WTC11 (cell line): ENCODE data around the gene TMEM50B. TPM values are rescaled to one million over a fixed set of nuclear protein-coding genes. Genes with fewer than 3 reads are reported as not detected.
A peak's percentile ranks its signal among the peaks of the same experiment; 100 is the strongest.

ENCODE experiments used
- ATAC-seq: fragments of 200-7000 bp; cut with Tn5 transposase; 2 replicates; pipeline ENCODE4 v1.10.0; 2021; ENCODE audit warnings: mild to moderate bottlenecking, moderate library complexity
- CTCF ChIA-PET: fragments of 300-600 bp; sonication (Branson Sonifier 250); formaldehyde crosslinking; loops from one replicate; lab custom pipeline; 2021; ENCODE audit warnings: antibody characterized with exemption; lab: Charles Lee
- POLR2A ChIA-PET: fragments of 350-600 bp; sonication (Branson Sonifier 250); formaldehyde crosslinking; loops from one replicate; lab custom pipeline; 2021; ENCODE audit warnings: antibody characterized with exemption; lab: Charles Lee
- DNase-seq: peaks from one replicate; pipeline ENCODE4 v3.0.0; 2021; ENCODE audit warnings: low spot score
- H3K27ac Mint-ChIP-seq: 2 replicates; pipeline ENCODE4 v1.8.0; 2021; ENCODE audit warnings: mixed read lengths
- H3K27me3 Mint-ChIP-seq: 2 replicates; pipeline ENCODE4 v1.8.0; 2021; ENCODE audit warnings: low read depth, mild to moderate bottlenecking, moderate library complexity, mixed read lengths
- H3K36me3 Mint-ChIP-seq: 2 replicates; pipeline ENCODE4 v1.8.0; 2021; ENCODE audit warnings: mixed read lengths
- H3K4me1 Mint-ChIP-seq: 2 replicates; pipeline ENCODE4 v1.8.0; 2022; ENCODE audit warnings: mixed read lengths
- H3K4me3 Mint-ChIP-seq: 2 replicates; pipeline ENCODE4 v1.8.0; 2021; ENCODE audit warnings: mild to moderate bottlenecking, moderate library complexity, mixed read lengths
- H3K9me3 Mint-ChIP-seq: 2 replicates; pipeline ENCODE4 v1.8.0; 2021; ENCODE audit warnings: mixed read lengths
- CBFB ChIP-seq: sonication (generic); formaldehyde crosslinking; IDR thresholded peaks from 2 replicates; pipeline ENCODE4 v1.8.1; 2022; ENCODE audit warnings: mild to moderate bottlenecking, low read depth, missing genetic modification reagents
- GRHL2 ChIP-seq: fragments of 250-450 bp; sonication (Bioruptor Pico); IDR thresholded peaks from 2 replicates; pipeline ENCODE4 v1.8.0; 2022; ENCODE audit warnings: mild to moderate bottlenecking, moderate library complexity; ENCODE audit not compliant: insufficient replicate concordance, severe bottlenecking
- JUN ChIP-seq: sonication (generic); formaldehyde crosslinking; IDR thresholded peaks from 2 replicates; pipeline ENCODE4 v1.8.0; 2023; ENCODE audit warnings: mild to moderate bottlenecking, missing genetic modification reagents
- MXD4 ChIP-seq: fragments of 250-450 bp; sonication (Bioruptor Pico); IDR thresholded peaks from 2 replicates; pipeline ENCODE4 v1.8.0; 2021; ENCODE audit warnings: mild to moderate bottlenecking, moderate library complexity, borderline replicate concordance
- MYBL2 ChIP-seq: sonication (generic); formaldehyde crosslinking; IDR thresholded peaks from 2 replicates; pipeline ENCODE4 v1.8.1; 2023; ENCODE audit warnings: mild to moderate bottlenecking, moderate library complexity, missing genetic modification reagents
- NFE2L1 ChIP-seq: sonication (generic); formaldehyde crosslinking; IDR thresholded peaks from 2 replicates; pipeline ENCODE4 v1.8.1; 2023; ENCODE audit warnings: missing genetic modification reagents
- NFYB ChIP-seq: sonication (generic); formaldehyde crosslinking; conservative IDR thresholded peaks from 2 replicates; pipeline ENCODE4 v1.8.0; 2022; ENCODE audit warnings: low read depth, missing genetic modification reagents
- RELA ChIP-seq: sonication (generic); formaldehyde crosslinking; IDR thresholded peaks from 2 replicates; pipeline ENCODE4 v1.8.1; 2022; ENCODE audit warnings: missing genetic modification reagents, mild to moderate bottlenecking, borderline replicate concordance
- RORB ChIP-seq: fragments of 250-450 bp; sonication (Bioruptor Pico); IDR thresholded peaks from 2 replicates; pipeline ENCODE4 v1.9.0; 2021; ENCODE audit warnings: mild to moderate bottlenecking
- TEAD4 ChIP-seq: sonication (generic); formaldehyde crosslinking; IDR thresholded peaks from 2 replicates; pipeline ENCODE4 v1.8.0; 2022; ENCODE audit warnings: mild to moderate bottlenecking, missing genetic modification reagents
- ZNF263 ChIP-seq: sonication (generic); formaldehyde crosslinking; IDR thresholded peaks from 2 replicates; pipeline ENCODE4 v1.8.1; 2022; ENCODE audit warnings: low read depth, mild to moderate bottlenecking, moderate library complexity, missing genetic modification reagents
- ZNF423 ChIP-seq: fragments of 250-450 bp; sonication (Bioruptor Pico); IDR thresholded peaks from 2 replicates; pipeline ENCODE4 v2.1.2; 2022; ENCODE audit warnings: mild to moderate bottlenecking, moderate library complexity
- total RNA-seq: library from RNA; stranded (reverse); gene quantifications from 3 replicates; pipeline ENCODE4 v1.2.3, GENCODE V29; 2021
- TF ChIP-seq, protein P1 (sequence below): sonication (generic); formaldehyde crosslinking; IDR thresholded peaks from 2 replicates; pipeline ENCODE4 v1.8.1; 2023; ENCODE audit warnings: mild to moderate bottlenecking, moderate library complexity, missing genetic modification reagents
- TF ChIP-seq, protein P2 (sequence below): fragments of 250-450 bp; sonication (Bioruptor Pico); IDR thresholded peaks from 2 replicates; pipeline ENCODE4 v1.9.0; 2021; ENCODE audit warnings: mild to moderate bottlenecking
- TF ChIP-seq, protein P3 (sequence below): sonication (generic); formaldehyde crosslinking; IDR thresholded peaks from 2 replicates; pipeline ENCODE4 v1.8.1; 2022; ENCODE audit warnings: low read depth, mild to moderate bottlenecking, moderate library complexity, missing genetic modification reagents, borderline replicate concordance
- TF ChIP-seq, protein P4 (sequence below): sonication (generic); formaldehyde crosslinking; IDR thresholded peaks from 2 replicates; pipeline ENCODE4 v1.8.0; 2023; ENCODE audit warnings: missing genetic modification reagents, mild to moderate bottlenecking, borderline replicate concordance
- TF ChIP-seq, protein P5 (sequence below): fragments of 250-450 bp; sonication (Bioruptor Pico); IDR thresholded peaks from 2 replicates; pipeline ENCODE4 v1.9.0; 2021; ENCODE audit warnings: moderate library complexity, mild to moderate bottlenecking, inconsistent platforms, borderline replicate concordance
- TF ChIP-seq, protein P6 (sequence below): fragments of 250-450 bp; sonication (Bioruptor Pico); IDR thresholded peaks from 2 replicates; pipeline ENCODE4 v2.1.2; 2022; ENCODE audit warnings: mild to moderate bottlenecking, moderate library complexity

Gene TMEM50B
- total RNA-seq, 1 experiment from 2014 or later = 25.4 TPM

DNA sequence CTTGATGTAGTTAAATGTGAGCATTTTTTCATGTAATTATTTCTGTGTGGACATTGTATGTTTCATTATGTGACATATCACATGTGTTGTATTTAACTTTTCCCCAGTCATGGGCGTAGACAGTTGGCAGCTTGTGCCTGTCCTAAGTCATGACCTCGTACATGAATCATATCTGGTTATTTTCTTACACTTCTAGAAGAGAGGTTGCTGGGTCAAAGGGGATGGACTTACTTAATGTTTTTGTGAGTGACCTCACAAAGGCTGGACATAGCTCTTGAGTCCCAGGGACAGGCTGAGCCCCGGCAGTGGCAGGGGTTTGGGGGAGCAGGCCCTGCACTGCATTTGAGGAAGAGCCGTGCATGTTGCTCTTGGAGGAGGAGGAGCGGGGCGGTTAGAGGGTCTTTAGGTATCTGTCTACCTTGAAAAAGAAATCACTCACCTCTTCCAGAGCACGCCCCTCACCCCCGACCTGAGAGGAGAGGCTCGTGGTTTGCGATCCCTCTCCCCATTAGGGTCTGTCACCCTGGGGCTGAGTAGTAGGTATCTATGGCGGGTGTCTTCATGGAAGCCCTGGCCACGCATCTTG is 60.1 kb downstream of the TMEM50B start:
- H3K27ac Mint-ChIP-seq = peak overlapping the region; percentile 22; the same call in 1 of the 2 replicates
- TF ChIP-seq CBFB = no peak
- TF ChIP-seq, protein P1, sequence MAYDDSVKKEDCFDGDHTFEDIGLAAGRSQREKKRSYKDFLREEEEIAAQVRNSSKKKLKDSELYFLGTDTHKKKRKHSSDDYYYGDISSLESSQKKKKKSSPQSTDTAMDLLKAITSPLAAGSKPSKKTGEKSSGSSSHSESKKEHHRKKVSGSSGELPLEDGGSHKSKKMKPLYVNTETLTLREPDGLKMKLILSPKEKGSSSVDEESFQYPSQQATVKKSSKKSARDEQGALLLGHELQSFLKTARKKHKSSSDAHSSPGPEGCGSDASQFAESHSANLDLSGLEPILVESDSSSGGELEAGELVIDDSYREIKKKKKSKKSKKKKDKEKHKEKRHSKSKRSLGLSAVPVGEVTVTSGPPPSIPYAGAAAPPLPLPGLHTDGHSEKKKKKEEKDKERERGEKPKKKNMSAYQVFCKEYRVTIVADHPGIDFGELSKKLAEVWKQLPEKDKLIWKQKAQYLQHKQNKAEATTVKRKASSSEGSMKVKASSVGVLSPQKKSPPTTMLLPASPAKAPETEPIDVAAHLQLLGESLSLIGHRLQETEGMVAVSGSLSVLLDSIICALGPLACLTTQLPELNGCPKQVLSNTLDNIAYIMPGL (CRISPR knock-in tag) = no peak
- TF ChIP-seq, protein P2, sequence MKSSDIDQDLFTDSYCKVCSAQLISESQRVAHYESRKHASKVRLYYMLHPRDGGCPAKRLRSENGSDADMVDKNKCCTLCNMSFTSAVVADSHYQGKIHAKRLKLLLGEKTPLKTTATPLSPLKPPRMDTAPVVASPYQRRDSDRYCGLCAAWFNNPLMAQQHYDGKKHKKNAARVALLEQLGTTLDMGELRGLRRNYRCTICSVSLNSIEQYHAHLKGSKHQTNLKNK = no peak
- TF ChIP-seq, protein P3, sequence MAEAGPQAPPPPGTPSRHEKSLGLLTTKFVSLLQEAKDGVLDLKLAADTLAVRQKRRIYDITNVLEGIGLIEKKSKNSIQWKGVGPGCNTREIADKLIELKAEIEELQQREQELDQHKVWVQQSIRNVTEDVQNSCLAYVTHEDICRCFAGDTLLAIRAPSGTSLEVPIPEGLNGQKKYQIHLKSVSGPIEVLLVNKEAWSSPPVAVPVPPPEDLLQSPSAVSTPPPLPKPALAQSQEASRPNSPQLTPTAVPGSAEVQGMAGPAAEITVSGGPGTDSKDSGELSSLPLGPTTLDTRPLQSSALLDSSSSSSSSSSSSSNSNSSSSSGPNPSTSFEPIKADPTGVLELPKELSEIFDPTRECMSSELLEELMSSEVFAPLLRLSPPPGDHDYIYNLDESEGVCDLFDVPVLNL = no peak
- TF ChIP-seq NFE2L1 (CRISPR knock-in tag) = no peak
- TF ChIP-seq RORB (CRISPR knock-in tag) = no peak
- no peak for TF ChIP-seq NFYB
- TF ChIP-seq GRHL2 (CRISPR knock-in tag) = no peak
- no peak for TF ChIP-seq JUN
- no peak for TF ChIP-seq ZNF423 (CRISPR knock-in tag)
- no peak for TF ChIP-seq MYBL2
- TF ChIP-seq MXD4 (CRISPR knock-in tag) = no peak
- TF ChIP-seq, protein P4, sequence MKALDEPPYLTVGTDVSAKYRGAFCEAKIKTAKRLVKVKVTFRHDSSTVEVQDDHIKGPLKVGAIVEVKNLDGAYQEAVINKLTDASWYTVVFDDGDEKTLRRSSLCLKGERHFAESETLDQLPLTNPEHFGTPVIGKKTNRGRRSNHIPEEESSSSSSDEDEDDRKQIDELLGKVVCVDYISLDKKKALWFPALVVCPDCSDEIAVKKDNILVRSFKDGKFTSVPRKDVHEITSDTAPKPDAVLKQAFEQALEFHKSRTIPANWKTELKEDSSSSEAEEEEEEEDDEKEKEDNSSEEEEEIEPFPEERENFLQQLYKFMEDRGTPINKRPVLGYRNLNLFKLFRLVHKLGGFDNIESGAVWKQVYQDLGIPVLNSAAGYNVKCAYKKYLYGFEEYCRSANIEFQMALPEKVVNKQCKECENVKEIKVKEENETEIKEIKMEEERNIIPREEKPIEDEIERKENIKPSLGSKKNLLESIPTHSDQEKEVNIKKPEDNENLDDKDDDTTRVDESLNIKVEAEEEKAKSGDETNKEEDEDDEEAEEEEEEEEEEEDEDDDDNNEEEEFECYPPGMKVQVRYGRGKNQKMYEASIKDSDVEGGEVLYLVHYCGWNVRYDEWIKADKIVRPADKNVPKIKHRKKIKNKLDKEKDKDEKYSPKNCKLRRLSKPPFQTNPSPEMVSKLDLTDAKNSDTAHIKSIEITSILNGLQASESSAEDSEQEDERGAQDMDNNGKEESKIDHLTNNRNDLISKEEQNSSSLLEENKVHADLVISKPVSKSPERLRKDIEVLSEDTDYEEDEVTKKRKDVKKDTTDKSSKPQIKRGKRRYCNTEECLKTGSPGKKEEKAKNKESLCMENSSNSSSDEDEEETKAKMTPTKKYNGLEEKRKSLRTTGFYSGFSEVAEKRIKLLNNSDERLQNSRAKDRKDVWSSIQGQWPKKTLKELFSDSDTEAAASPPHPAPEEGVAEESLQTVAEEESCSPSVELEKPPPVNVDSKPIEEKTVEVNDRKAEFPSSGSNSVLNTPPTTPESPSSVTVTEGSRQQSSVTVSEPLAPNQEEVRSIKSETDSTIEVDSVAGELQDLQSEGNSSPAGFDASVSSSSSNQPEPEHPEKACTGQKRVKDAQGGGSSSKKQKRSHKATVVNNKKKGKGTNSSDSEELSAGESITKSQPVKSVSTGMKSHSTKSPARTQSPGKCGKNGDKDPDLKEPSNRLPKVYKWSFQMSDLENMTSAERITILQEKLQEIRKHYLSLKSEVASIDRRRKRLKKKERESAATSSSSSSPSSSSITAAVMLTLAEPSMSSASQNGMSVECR (CRISPR knock-in tag) = no peak
- TF ChIP-seq, protein P5, sequence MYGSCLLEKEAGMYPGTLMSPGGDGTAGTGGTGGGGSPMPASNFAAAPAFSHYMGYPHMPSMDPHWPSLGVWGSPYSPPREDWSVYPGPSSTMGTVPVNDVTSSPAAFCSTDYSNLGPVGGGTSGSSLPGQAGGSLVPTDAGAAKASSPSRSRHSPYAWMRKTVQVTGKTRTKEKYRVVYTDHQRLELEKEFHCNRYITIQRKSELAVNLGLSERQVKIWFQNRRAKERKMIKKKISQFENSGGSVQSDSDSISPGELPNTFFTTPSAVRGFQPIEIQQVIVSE (CRISPR knock-in tag) = no peak
- TF ChIP-seq, protein P6, sequence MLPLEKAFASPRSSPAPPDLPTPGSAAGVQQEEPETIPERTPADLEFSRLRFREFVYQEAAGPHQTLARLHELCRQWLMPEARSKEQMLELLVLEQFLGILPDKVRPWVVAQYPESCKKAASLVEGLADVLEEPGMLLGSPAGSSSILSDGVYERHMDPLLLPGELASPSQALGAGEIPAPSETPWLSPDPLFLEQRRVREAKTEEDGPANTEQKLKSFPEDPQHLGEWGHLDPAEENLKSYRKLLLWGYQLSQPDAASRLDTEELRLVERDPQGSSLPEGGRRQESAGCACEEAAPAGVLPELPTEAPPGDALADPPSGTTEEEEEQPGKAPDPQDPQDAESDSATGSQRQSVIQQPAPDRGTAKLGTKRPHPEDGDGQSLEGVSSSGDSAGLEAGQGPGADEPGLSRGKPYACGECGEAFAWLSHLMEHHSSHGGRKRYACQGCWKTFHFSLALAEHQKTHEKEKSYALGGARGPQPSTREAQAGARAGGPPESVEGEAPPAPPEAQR = no peak
- no peak for TF ChIP-seq RELA (CRISPR knock-in tag)
- TF ChIP-seq TEAD4 = no peak
- no peak for TF ChIP-seq ZNF263
- no peaks in the 10 kb centered on the region for H3K9me3 Mint-ChIP-seq
- ATAC-seq = no peak
- DNase-seq = no peak
- CTCF ChIA-PET = no interaction called here
- POLR2A ChIA-PET = no interaction called here
- H3K36me3 Mint-ChIP-seq = peaks cover 37% of the 10 kb centered on the region
- H3K27me3 Mint-ChIP-seq = no peaks in the 10 kb centered on the region
- H3K4me1 Mint-ChIP-seq = no peaks in the 10 kb centered on the region
- H3K4me3 Mint-ChIP-seq = no peak overlapping the region
